Fibroblast of lung (primary cell): ENCODE results near the gene MITF. TPM values are rescaled to one million over a fixed set of nuclear protein-coding genes. Genes with fewer than 3 reads are reported as not detected.

Experiments used
- DNase-seq, 2 donors: peaks; one replicate each; pipeline versions ENCODE4 v3.0.0 to v3.0.0-alpha.2; 2010; ENCODE audit warnings: low read depth in 2 of 2
- H2AFZ ChIP-seq: 2 replicates; pipeline ENCODE4 v1.5.1; 2012; ENCODE audit warnings: low read length, control low read depth, inconsistent platforms
- H3K27ac ChIP-seq: 2 replicates; pipeline ENCODE4 v1.5.1; 2011; ENCODE audit warnings: low read length, control low read depth; ENCODE audit not compliant: insufficient read depth
- H3K27me3 ChIP-seq: 2 replicates; pipeline ENCODE4 v1.5.1; 2011; ENCODE audit warnings: mild to moderate bottlenecking, low read length; ENCODE audit not compliant: control insufficient read depth, insufficient read depth
- H3K36me3 ChIP-seq: 2 replicates; pipeline ENCODE4 v1.5.1; 2011; ENCODE audit warnings: low read length; ENCODE audit not compliant: control insufficient read depth, insufficient read depth
- H3K4me1 ChIP-seq: 2 replicates; pipeline ENCODE4 v1.5.1; 2011; ENCODE audit warnings: low read length; ENCODE audit not compliant: control insufficient read depth, insufficient read depth; ENCODE audit errors: extremely low read depth
- H3K4me2 ChIP-seq: 2 replicates; pipeline ENCODE4 v1.5.1; 2011; ENCODE audit warnings: low read length, control low read depth; ENCODE audit not compliant: insufficient read depth; ENCODE audit errors: extremely low read depth
- H3K4me3 ChIP-seq, 4 experiments: fragments of 200-600 bp in 1 of 4; sonication (generic) in 1 of 4; replicated peaks in 1 of 4; 2 replicates each; pipeline ENCODE4 v1.5.1; 2011 to 2016; ENCODE audit warnings: low read length in 4 of 4, low read depth in 3 of 4, mild to moderate bottlenecking in 3 of 4, control low read depth in 2 of 4, inconsistent platforms in 1 of 4, mixed read lengths in 1 of 4; ENCODE audit not compliant: insufficient read depth in 1 of 4; ENCODE audit errors: control extremely low read depth in 1 of 4
- H3K79me2 ChIP-seq: 2 replicates; pipeline ENCODE4 v1.5.1; 2012; ENCODE audit warnings: mild to moderate bottlenecking, low read length, inconsistent platforms; ENCODE audit not compliant: control insufficient read depth, insufficient read depth
- H3K9ac ChIP-seq: 2 replicates; pipeline ENCODE4 v1.5.1; 2011; ENCODE audit warnings: mild to moderate bottlenecking, low read length, control low read depth; ENCODE audit not compliant: insufficient read depth
- H3K9me3 ChIP-seq: 2 replicates; pipeline ENCODE4 v1.5.1; 2012; ENCODE audit warnings: low read depth, low read length; ENCODE audit not compliant: control insufficient read depth, insufficient read depth
- H4K20me1 ChIP-seq: 2 replicates; pipeline ENCODE4 v1.5.1; 2011; ENCODE audit warnings: low read length; ENCODE audit not compliant: control insufficient read depth, insufficient read depth; ENCODE audit errors: extremely low read depth
- EZH2 ChIP-seq: IDR thresholded peaks from 2 replicates; pipeline ENCODE4 v1.5.1; 2012; ENCODE audit warnings: low read length, control low read depth, mild to moderate bottlenecking; ENCODE audit errors: missing control alignments
- polyA plus RNA-seq, 2 donors: library from polyadenylated mRNA; depleted of rRNA in 1 of 2; stranded (reverse) in 1 of 2; unstranded in 1 of 2; fragments of >200 nt; gene quantifications; 2 replicates each; pipeline ENCODE4 v1.2.1, GENCODE V29; 2011 to 2012; ENCODE audit warnings: missing spikeins in 1 of 2
- total RNA-seq: library from RNA; depleted of rRNA; stranded (reverse); fragments of >200 nt; gene quantifications from 2 replicates; pipeline ENCODE4 v1.2.1, GENCODE V29; 2014
- TF ChIP-seq, protein P1 (sequence below), 2 donors: IDR thresholded peaks in 1 of 2; conservative IDR thresholded peaks in 1 of 2; 1 replicate in 1 of 2; 2 replicates in 1 of 2; pipeline ENCODE4 v1.5.1; 2011 to 2012; ENCODE audit warnings: low read length in 2 of 2, control low read depth in 1 of 2, inconsistent platforms in 1 of 2, low read depth in 1 of 2, mild to moderate bottlenecking in 1 of 2

Gene MITF
- total and polyA plus RNA-seq, 2 donors (not counting 1 experiment from before 2014, with no cell fraction given): 31.6 to 34.3 TPM

- H3K79me2 ChIP-seq: no peaks in the 10 kb centered on the region
- TF ChIP-seq, protein P1, sequence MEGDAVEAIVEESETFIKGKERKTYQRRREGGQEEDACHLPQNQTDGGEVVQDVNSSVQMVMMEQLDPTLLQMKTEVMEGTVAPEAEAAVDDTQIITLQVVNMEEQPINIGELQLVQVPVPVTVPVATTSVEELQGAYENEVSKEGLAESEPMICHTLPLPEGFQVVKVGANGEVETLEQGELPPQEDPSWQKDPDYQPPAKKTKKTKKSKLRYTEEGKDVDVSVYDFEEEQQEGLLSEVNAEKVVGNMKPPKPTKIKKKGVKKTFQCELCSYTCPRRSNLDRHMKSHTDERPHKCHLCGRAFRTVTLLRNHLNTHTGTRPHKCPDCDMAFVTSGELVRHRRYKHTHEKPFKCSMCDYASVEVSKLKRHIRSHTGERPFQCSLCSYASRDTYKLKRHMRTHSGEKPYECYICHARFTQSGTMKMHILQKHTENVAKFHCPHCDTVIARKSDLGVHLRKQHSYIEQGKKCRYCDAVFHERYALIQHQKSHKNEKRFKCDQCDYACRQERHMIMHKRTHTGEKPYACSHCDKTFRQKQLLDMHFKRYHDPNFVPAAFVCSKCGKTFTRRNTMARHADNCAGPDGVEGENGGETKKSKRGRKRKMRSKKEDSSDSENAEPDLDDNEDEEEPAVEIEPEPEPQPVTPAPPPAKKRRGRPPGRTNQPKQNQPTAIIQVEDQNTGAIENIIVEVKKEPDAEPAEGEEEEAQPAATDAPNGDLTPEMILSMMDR (conservative IDR thresholded peaks at IDR 0.05 in 1 of 2, IDR thresholded peaks at IDR 0.05 in 1 of 2; ENCODE audit: low read depth in 1 of 2, low read length in 2 of 2): no peak
- no peak for TF ChIP-seq EZH2
Measured at GRCh38 chr3:69930564-69930963, 191.3 kb downstream of the MITF start.

GRCh38 chr3:69932087-69932486, 192.8 kb downstream of the MITF start:
- TF ChIP-seq, protein P1 (conservative IDR thresholded peaks at IDR 0.05 in 1 of 2, IDR thresholded peaks at IDR 0.05 in 1 of 2; ENCODE audit: low read depth in 1 of 2, low read length in 2 of 2): no peak
- no peak for TF ChIP-seq EZH2
- no peaks in the 10 kb centered on the region for H3K27me3 ChIP-seq
- H3K4me3 ChIP-seq: no peak overlapping the region
- no peak overlapping the region for H3K9ac ChIP-seq
- no peaks in the 10 kb centered on the region for H4K20me1 ChIP-seq
- no peak overlapping the region for H3K27ac ChIP-seq
- no peak overlapping the region for H2AFZ ChIP-seq
- no peaks in the 10 kb centered on the region for H3K9me3 ChIP-seq
- DNase-seq: no peak
- H3K4me1 ChIP-seq: no peaks in the 10 kb centered on the region
- H3K36me3 ChIP-seq: no peaks in the 10 kb centered on the region
- H3K4me2 ChIP-seq: no peak overlapping the region
- no peaks in the 10 kb centered on the region for H3K79me2 ChIP-seq

More at GRCh38 chr3:69930564-69930963, 191.3 kb downstream of the MITF start:
- no peaks in the 10 kb centered on the region for H4K20me1 ChIP-seq
- no peak overlapping the region for H3K27ac ChIP-seq
- no peaks in the 10 kb centered on the region for H3K27me3 ChIP-seq
- no peak overlapping the region for H2AFZ ChIP-seq
- H3K9me3 ChIP-seq: no peaks in the 10 kb centered on the region
- no peak overlapping the region for H3K4me3 ChIP-seq
- H3K36me3 ChIP-seq: no peaks in the 10 kb centered on the region
- DNase-seq: peak in 1 of 2 donors; percentile 23
- H3K4me1 ChIP-seq: no peaks in the 10 kb centered on the region
- H3K4me2 ChIP-seq: no peak overlapping the region
- H3K9ac ChIP-seq: no peak overlapping the region

DNA sequence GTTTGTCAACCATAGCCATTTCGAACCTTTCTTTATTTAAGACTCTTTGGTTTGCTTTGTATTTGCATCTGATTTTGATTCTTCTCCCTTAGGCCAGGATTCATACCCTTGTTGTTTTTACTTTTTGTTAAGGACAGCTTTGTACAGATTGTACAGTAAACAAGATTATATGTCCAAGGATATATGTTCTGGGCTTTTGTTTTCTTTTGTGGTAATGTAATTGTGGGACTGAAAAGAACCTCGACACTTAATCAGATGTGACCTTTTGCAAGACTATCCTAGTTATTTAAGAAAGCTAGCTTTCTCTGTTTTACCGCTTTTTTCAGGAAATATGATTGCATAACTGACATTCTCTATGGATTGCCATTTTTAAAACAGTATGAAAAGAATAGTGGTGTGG, 193.2 kb downstream of the MITF start:
- H3K27ac ChIP-seq: no peak overlapping the region
- no peaks in the 10 kb centered on the region for H3K4me1 ChIP-seq
- H3K27me3 ChIP-seq: no peaks in the 10 kb centered on the region
- H3K9me3 ChIP-seq: no peaks in the 10 kb centered on the region
- no peaks in the 10 kb centered on the region for H3K36me3 ChIP-seq
- no peak overlapping the region for H3K4me3 ChIP-seq
- no peak overlapping the region for H3K9ac ChIP-seq
- H4K20me1 ChIP-seq: no peaks in the 10 kb centered on the region
- no peak for TF ChIP-seq EZH2
- TF ChIP-seq, protein P1 (conservative IDR thresholded peaks at IDR 0.05 in 1 of 2, IDR thresholded peaks at IDR 0.05 in 1 of 2; ENCODE audit: low read depth in 1 of 2, low read length in 2 of 2): no peak
- peak in 1 of 2 donors; percentile 12 for DNase-seq
- no peak overlapping the region for H2AFZ ChIP-seq
- no peaks in the 10 kb centered on the region for H3K79me2 ChIP-seq
- no peak overlapping the region for H3K4me2 ChIP-seq
